BJ (cell line): ENCODE measurements around the gene RBBP8NL. TPM values are rescaled to one million over a fixed set of nuclear protein-coding genes. Genes with fewer than 3 reads are reported as not detected.

Experiments used
- CTCF ChIA-PET: fragments of 350-600 bp; formaldehyde crosslinking; extraction: SDS; loops from one replicate; lab custom pipeline; 2021; ENCODE audit warnings: antibody characterized with exemption, inconsistent platforms; lab: Yijun Ruan, JAX
- POLR2A ChIA-PET: fragments of 300-600 bp; sonication (Branson Sonifier 250); formaldehyde crosslinking; extraction: SDS; loops from one replicate; lab custom pipeline; 2021; ENCODE audit warnings: antibody characterized with exemption; lab: Charles Lee
- DNase-seq: peaks from one replicate; pipeline ENCODE4 v3.0.0-alpha.2; 2011; ENCODE audit warnings: low read depth
- H3K27me3 ChIP-seq: 2 replicates; pipeline ENCODE4 v1.6.0; 2011; ENCODE audit warnings: low read length; ENCODE audit not compliant: control insufficient read depth, insufficient read depth
- H3K36me3 ChIP-seq: 2 replicates; pipeline ENCODE4 v1.5.1; 2011; ENCODE audit warnings: low read length; ENCODE audit not compliant: control insufficient read depth, insufficient read depth
- H3K4me3 ChIP-seq: 2 replicates; pipeline ENCODE4 v1.5.1; 2011; ENCODE audit warnings: low read depth, mild to moderate bottlenecking, control low read depth, low read length
- CTCF ChIP-seq: IDR thresholded peaks from 2 replicates; pipeline ENCODE4 v1.5.1; 2011; ENCODE audit warnings: low read depth, mild to moderate bottlenecking, control low read depth, inconsistent platforms, low read length, moderate library complexity; ENCODE audit not compliant: insufficient read depth
- polyA plus RNA-seq: library from polyadenylated mRNA; depleted of rRNA; stranded (reverse); fragments of >200 nt; gene quantifications from 2 replicates; pipeline ENCODE4 v1.2.3, GENCODE V29; 2011

Gene RBBP8NL
- polyA plus RNA-seq, 1 experiment = not detected

GRCh38 chr20:62474604-62475026 lies 47.3 kb upstream of the RBBP8NL start:
- Histone ChIP-seq H3K36me3 (no peaks in the 10 kb centered on the region), H3K27me3 (peaks cover 21% of the 10 kb centered on the region), H3K4me3 (no peak overlapping the region)
- ChIA-PET CTCF (no interaction called here), POLR2A (no interaction called here)
- TF ChIP-seq CTCF = no peak
- DNase-seq = no peak

- no peak for DNase-seq
- Histone ChIP-seq H3K4me3 (no peak overlapping the region), H3K36me3 (no peaks in the 10 kb centered on the region), H3K27me3 (peaks cover 22% of the 10 kb centered on the region)
- ChIA-PET POLR2A (no interaction called here), CTCF (no interaction called here)
- no peak for TF ChIP-seq CTCF
These were observed 46.6 kb upstream of the RBBP8NL start for GRCh38 chr20:62473717-62474603.

GRCh38 chr20:62472941-62473585 lies 45.7 kb upstream of the RBBP8NL start:
- H3K36me3 ChIP-seq = no peaks in the 10 kb centered on the region
- POLR2A ChIA-PET = no interaction called here
- CTCF ChIA-PET = no interaction called here
- TF ChIP-seq CTCF = no peak
- peaks cover 23% of the 10 kb centered on the region for H3K27me3 ChIP-seq
- no peak for DNase-seq
- H3K4me3 ChIP-seq = no peak overlapping the region

- Histone ChIP-seq H3K4me3 (no peak overlapping the region), H3K27me3 (peaks cover 19% of the 10 kb centered on the region), H3K36me3 (no peaks in the 10 kb centered on the region)
- ChIA-PET CTCF (interaction anchor here (0.7 to 1.4 kb wide), 3 partner anchors 27 to 145 kb away, joined by 3 to 4 read pairs (median 3); no protein-coding TSS in a partner anchor), POLR2A (no interaction called here)
- DNase-seq = no peak
- TF ChIP-seq CTCF = no peak
These were observed 45.0 kb upstream of the RBBP8NL start for GRCh38 chr20:62472138-62472940.

- ChIA-PET CTCF (interaction anchor here (1.4 kb wide), 1 partner anchor 35 kb away, joined by 3 read pairs; no protein-coding TSS in a partner anchor), POLR2A (no interaction called here)
- Histone ChIP-seq H3K36me3 (no peaks in the 10 kb centered on the region), H3K27me3 (peaks cover 13% of the 10 kb centered on the region), H3K4me3 (no peak overlapping the region)
- no peak for TF ChIP-seq CTCF
- DNase-seq = no peak
These were observed 43.1 kb upstream of the RBBP8NL start for GRCh38 chr20:62470459-62470858.
